ENCODE measurements around the gene CNEP1R1.

The CNEP1R1 gene

GRCh38 chr16:50061326-50061725 lies 36.3 kb downstream of the CNEP1R1 start:
- Histone ChIP-seq H3K79me1 (ENCODE audit: low read depth, low read length) (no peaks in the 10 kb centered on the region), H3K9me3 (replicated peaks in 1 of 2; ENCODE audit: control insufficient read depth in 2 of 2, insufficient read depth in 1 of 2, low read depth in 1 of 2, low read length in 2 of 2) (peaks cover 0 to 5% of the 10 kb centered on the region in 2 donors), H3K18ac (ENCODE audit: low read length) (no peak overlapping the region), H3K27me3 (ENCODE audit: control insufficient read depth in 3 of 3, insufficient read depth in 3 of 3, low read depth in 1 of 3, low read length in 3 of 3) (no peaks in the 10 kb centered on the region), H2AFZ (ENCODE audit: low read length) (no peak overlapping the region), H2BK120ac (ENCODE audit: low read depth, low read length) (no peak overlapping the region), H4K91ac (ENCODE audit: low read depth, low read length, poor library complexity) (no peak overlapping the region), H2BK15ac (ENCODE audit: low read length) (no peak overlapping the region), H2AK5ac (ENCODE audit: low read depth, low read length) (no peak overlapping the region), H3K27ac (replicated peaks; ENCODE audit: low read length) (no peak overlapping the region), H3K4me1 (ENCODE audit: control insufficient read depth in 2 of 2, insufficient read depth in 1 of 2, low read depth in 1 of 2, low read length in 2 of 2) (no peaks in the 10 kb centered on the region), H3K4me2 (ENCODE audit: insufficient read depth, low read length, poor library complexity, severe bottlenecking) (no peak overlapping the region), H3K4me3 (ENCODE audit: low read length in 2 of 2) (no peak overlapping the region), H2BK5ac (ENCODE audit: low read length) (no peak overlapping the region), H3K4ac (ENCODE audit: low read length) (no peak overlapping the region), H4K8ac (ENCODE audit: low read depth, low read length) (no peak overlapping the region), H3K14ac (ENCODE audit: low read length) (no peak overlapping the region), H2BK12ac (ENCODE audit: low read length) (no peak overlapping the region), H3K23ac (ENCODE audit: low read depth, low read length, poor library complexity) (no peak overlapping the region), H3K36me3 (replicated peaks in 1 of 2; ENCODE audit: control insufficient read depth in 2 of 2, insufficient read depth in 2 of 2, low read length in 2 of 2) (no peaks in the 10 kb centered on the region), H3K9ac (ENCODE audit: low read depth, low read length, poor library complexity) (no peak overlapping the region)
- no peak for DNase-seq (ENCODE audit: low spot score)
- WGBS, 2 donors (ENCODE audit: extremely low coverage in 2 of 2, insufficient read length in 2 of 2, insufficient replicate concordance in 1 of 2), result no CpG with 5 or more reads among the region's 1 CpG

GRCh38 chr16:50065241-50065623 lies 40.2 kb downstream of the CNEP1R1 start:
- Histone ChIP-seq H2AFZ (ENCODE audit: low read length) (peak overlapping the region; percentile 82), H3K9me3 (replicated peaks in 1 of 2; ENCODE audit: control insufficient read depth in 2 of 2, insufficient read depth in 1 of 2, low read depth in 1 of 2, low read length in 2 of 2) (no peaks in the 10 kb centered on the region), H3K79me1 (ENCODE audit: low read depth, low read length) (no peaks in the 10 kb centered on the region), H4K91ac (ENCODE audit: low read depth, low read length, poor library complexity) (no peak overlapping the region), H3K4me3 (ENCODE audit: low read length in 2 of 2) (peak overlapping the region in 1 of 2 donors; percentile 78), H3K4ac (ENCODE audit: low read length) (no peak overlapping the region), H3K4me1 (ENCODE audit: control insufficient read depth in 2 of 2, insufficient read depth in 1 of 2, low read depth in 1 of 2, low read length in 2 of 2) (peaks cover 6 to 8% of the 10 kb centered on the region in 2 donors), H3K4me2 (ENCODE audit: insufficient read depth, low read length, poor library complexity, severe bottlenecking) (peak overlapping the region; percentile 42), H2AK5ac (ENCODE audit: low read depth, low read length) (no peak overlapping the region), H2BK120ac (ENCODE audit: low read depth, low read length) (no peak overlapping the region), H2BK15ac (ENCODE audit: low read length) (no peak overlapping the region), H2BK12ac (ENCODE audit: low read length) (no peak overlapping the region), H2BK5ac (ENCODE audit: low read length) (no peak overlapping the region), H3K9ac (ENCODE audit: low read depth, low read length, poor library complexity) (no peak overlapping the region), H3K27ac (replicated peaks; ENCODE audit: low read length) (peak overlapping the region; percentile 14), H3K23ac (ENCODE audit: low read depth, low read length, poor library complexity) (no peak overlapping the region), H4K8ac (ENCODE audit: low read depth, low read length) (no peak overlapping the region), H3K14ac (ENCODE audit: low read length) (no peak overlapping the region), H3K36me3 (replicated peaks in 1 of 2; ENCODE audit: control insufficient read depth in 2 of 2, insufficient read depth in 2 of 2, low read length in 2 of 2) (peaks cover 5 to 12% of the 10 kb centered on the region in 2 donors), H3K18ac (ENCODE audit: low read length) (no peak overlapping the region), H3K27me3 (ENCODE audit: control insufficient read depth in 3 of 3, insufficient read depth in 3 of 3, low read depth in 1 of 3, low read length in 3 of 3) (no peaks in the 10 kb centered on the region)
- DNase-seq (ENCODE audit: low spot score), result no peak
- no CpG with 5 or more reads among the region's 8 CpGs for WGBS, 2 donors (ENCODE audit: extremely low coverage in 2 of 2, insufficient read length in 2 of 2, insufficient replicate concordance in 1 of 2)

- Histone ChIP-seq H3K79me1 (ENCODE audit: low read depth, low read length) (no peaks in the 10 kb centered on the region), H3K23ac (ENCODE audit: low read depth, low read length, poor library complexity) (peak within 1 kb of the TSS; percentile 93), H3K27ac (replicated peaks; ENCODE audit: low read length) (peak within 1 kb of the TSS; percentile 95), H2BK5ac (ENCODE audit: low read length) (no peak within 1 kb of the TSS), H3K4me1 (ENCODE audit: control insufficient read depth in 2 of 2, insufficient read depth in 1 of 2, low read depth in 1 of 2, low read length in 2 of 2) (peaks cover 6 to 10% of the 10 kb centered on the region in 2 donors), H3K9ac (ENCODE audit: low read depth, low read length, poor library complexity) (peak within 1 kb of the TSS; percentile 98), H2BK15ac (ENCODE audit: low read length) (no peak within 1 kb of the TSS), H3K9me3 (replicated peaks in 1 of 2; ENCODE audit: control insufficient read depth in 2 of 2, insufficient read depth in 1 of 2, low read depth in 1 of 2, low read length in 2 of 2) (no peaks in the 10 kb centered on the region), H3K18ac (ENCODE audit: low read length) (peak within 1 kb of the TSS; percentile 99), H3K4me2 (ENCODE audit: insufficient read depth, low read length, poor library complexity, severe bottlenecking) (peak within 1 kb of the TSS; percentile 92), H2AK5ac (ENCODE audit: low read depth, low read length) (no peak within 1 kb of the TSS), H3K4ac (ENCODE audit: low read length) (no peak within 1 kb of the TSS), H2AFZ (ENCODE audit: low read length) (peak within 1 kb of the TSS; percentile 100), H3K36me3 (replicated peaks in 1 of 2; ENCODE audit: control insufficient read depth in 2 of 2, insufficient read depth in 2 of 2, low read length in 2 of 2) (peaks cover 5 to 15% of the 10 kb centered on the region in 2 donors), H3K4me3 (ENCODE audit: low read length in 2 of 2) (peak within 1 kb of the TSS; percentile 78 to 89), H4K8ac (ENCODE audit: low read depth, low read length) (no peak within 1 kb of the TSS), H3K14ac (ENCODE audit: low read length) (peak within 1 kb of the TSS; percentile 64), H2BK120ac (ENCODE audit: low read depth, low read length) (peak within 1 kb of the TSS; percentile 34), H4K91ac (ENCODE audit: low read depth, low read length, poor library complexity) (no peak within 1 kb of the TSS), H2BK12ac (ENCODE audit: low read length) (no peak within 1 kb of the TSS), H3K27me3 (ENCODE audit: control insufficient read depth in 3 of 3, insufficient read depth in 3 of 3, low read depth in 1 of 3, low read length in 3 of 3) (no peaks in the 10 kb centered on the region)
- no CpG with 5 or more reads among the region's 91 CpGs for WGBS, 2 donors (ENCODE audit: extremely low coverage in 2 of 2, insufficient read length in 2 of 2, insufficient replicate concordance in 1 of 2)
- DNase-seq (ENCODE audit: low spot score), result peak; percentile 88
Observed at GRCh38 chr16:50065624-50066481, 40.8 kb downstream of the CNEP1R1 start, which contains the start of gene HEATR3. Gene HEATR3 (plus strand): TSS chr16:50065970. CDS start chr16:50066132, 162 bp downstream.
